Left ventricle myocardium inferior (tissue), 1 donor: ENCODE measurements around the gene MEF2A. TPM values are rescaled to one million over a fixed set of nuclear protein-coding genes. Genes with fewer than 3 reads are reported as not detected.

ENCODE experiments used
- DNase-seq: peaks from one replicate; pipeline ENCODE4 v3.0.0-alpha.2; 2020
- H3K27ac ChIP-seq: fragments of 200-600 bp; replicated peaks from 2 replicates; pipeline ENCODE4 v1.8.0; 2021
- H3K27me3 ChIP-seq: fragments of 200-600 bp; 2 replicates; pipeline ENCODE4 v1.8.0; 2021; ENCODE audit warnings: low read depth
- H3K36me3 ChIP-seq: fragments of 200-600 bp; 2 replicates; pipeline ENCODE4 v1.8.0; 2021
- H3K4me1 ChIP-seq: fragments of 200-600 bp; 2 replicates; pipeline ENCODE4 v1.8.0; 2021
- H3K4me3 ChIP-seq: fragments of 200-600 bp; 2 replicates; pipeline ENCODE4 v1.8.0; 2021; ENCODE audit warnings: mild to moderate bottlenecking, moderate library complexity
- H3K9me3 ChIP-seq: fragments of 200-600 bp; replicated peaks from 2 replicates; pipeline ENCODE4 v1.8.0; 2021
- CTCF ChIP-seq: fragments of 200-600 bp; IDR thresholded peaks from 2 replicates; pipeline ENCODE4 v1.8.0; 2021; ENCODE audit warnings: antibody characterized with exemption, mild to moderate bottlenecking, borderline replicate concordance
- intact Hi-C: fragments of 100-400 bp; cut with micrococcal nuclease; formaldehyde crosslinking; loops from one replicate; pipeline ENCODE4 v1.11.0; 2022
- total RNA-seq: library from RNA; stranded (reverse); fragmentation: NEBNext Ultra II Directional; extraction: Animal tissue kit (Norgen Biotek cat#: 25700); gene quantifications from one replicate; pipeline ENCODE4 v1.2.1, GENCODE V29; 2021
- donor health status: DM: no; HTN: yes; CAD: no; lungs with severe emphysema.

MEF2A gene
- total RNA-seq, 1 donor from 2014 or later = 152 TPM

GRCh38 chr15:99556011-99556410 lies 9.8 kb upstream of the MEF2A start:
- Histone ChIP-seq H3K36me3 (no peaks in the 10 kb centered on the region), H3K27ac (no peak overlapping the region), H3K27me3 (no peaks in the 10 kb centered on the region), H3K9me3 (no peaks in the 10 kb centered on the region), H3K4me3 (no peak overlapping the region), H3K4me1 (no peaks in the 10 kb centered on the region)
- no peak for DNase-seq
- intact Hi-C loops = no loop called here
- no peak for TF ChIP-seq CTCF

GRCh38 chr15:99556578-99556977 lies 9.2 kb upstream of the MEF2A start:
- DNase-seq = no peak
- H3K27ac ChIP-seq = no peak overlapping the region
- no peaks in the 10 kb centered on the region for H3K9me3 ChIP-seq
- no peak for TF ChIP-seq CTCF
- no peaks in the 10 kb centered on the region for H3K27me3 ChIP-seq
- no peaks in the 10 kb centered on the region for H3K36me3 ChIP-seq
- H3K4me3 ChIP-seq = no peak overlapping the region
- no peaks in the 10 kb centered on the region for H3K4me1 ChIP-seq
- intact Hi-C loops = no loop called here

GRCh38 chr15:99558084-99558483 lies 7.7 kb upstream of the MEF2A start:
- no peak overlapping the region for H3K27ac ChIP-seq
- H3K4me1 ChIP-seq = no peaks in the 10 kb centered on the region
- intact Hi-C loops = no loop called here
- TF ChIP-seq CTCF = no peak
- H3K36me3 ChIP-seq = no peaks in the 10 kb centered on the region
- H3K27me3 ChIP-seq = no peaks in the 10 kb centered on the region
- H3K4me3 ChIP-seq = no peak overlapping the region
- no peak for DNase-seq
- H3K9me3 ChIP-seq = no peaks in the 10 kb centered on the region

GRCh38 chr15:99558571-99558970 lies 7.2 kb upstream of the MEF2A start:
- Histone ChIP-seq H3K4me1 (no peaks in the 10 kb centered on the region), H3K27ac (no peak overlapping the region), H3K27me3 (no peaks in the 10 kb centered on the region), H3K4me3 (no peak overlapping the region), H3K9me3 (no peaks in the 10 kb centered on the region), H3K36me3 (no peaks in the 10 kb centered on the region)
- TF ChIP-seq CTCF = no peak
- intact Hi-C loops = no loop called here
- no peak for DNase-seq

- H3K27me3 ChIP-seq = no peaks in the 10 kb centered on the region
- peaks cover 19% of the 10 kb centered on the region for H3K4me1 ChIP-seq
- intact Hi-C loops = loop anchor here (10.0 kb wide), 1 partner anchor 143 kb away; no protein-coding TSS in a partner anchor
- TF ChIP-seq CTCF = no peak
- no peak overlapping the region for H3K27ac ChIP-seq
- H3K4me3 ChIP-seq = no peak overlapping the region
- no peak for DNase-seq
- no peaks in the 10 kb centered on the region for H3K9me3 ChIP-seq
- no peaks in the 10 kb centered on the region for H3K36me3 ChIP-seq
Measured at GRCh38 chr15:99561476-99562230, 4.1 kb upstream of the MEF2A start.
